ENCODE results near the gene USP22.

DNA sequence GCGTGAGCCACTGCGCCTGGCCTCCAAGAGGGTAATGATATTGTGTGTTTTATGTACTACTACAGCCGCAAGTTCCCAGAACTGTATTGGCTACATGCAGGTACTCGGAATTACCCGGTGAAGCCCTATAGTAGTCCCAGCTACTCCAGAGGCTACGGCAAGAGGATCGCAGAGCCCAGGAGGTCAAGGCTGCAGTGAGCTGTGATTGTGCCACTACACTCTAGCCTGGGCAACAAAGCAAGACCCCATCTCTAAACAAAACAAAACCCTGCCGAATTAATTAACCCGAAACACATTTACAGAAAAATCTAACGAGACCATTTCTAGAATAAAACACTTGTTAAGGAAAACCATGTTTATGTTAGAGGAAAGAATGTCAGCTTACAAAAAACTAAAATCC, 2.2 kb upstream of the USP22 start:
- TF ChIP-seq EP300 (IDR thresholded peaks at IDR 0.05; ENCODE audit: borderline replicate concordance in 1 of 2, control insufficient read depth in 1 of 2, low read depth in 2 of 2, low read length in 2 of 2) (no peak), RCOR1 (conservative IDR thresholded peaks at IDR 0.05; ENCODE audit: low read depth, low read length) (no peak), SP1 (IDR thresholded peaks at IDR 0.05; ENCODE audit: low read depth, low read length) (no peak), FOXK2 (IDR thresholded peaks at IDR 0.05) (no peak), POLR2A (IDR thresholded peaks at IDR 0.05; ENCODE audit: low read depth, low read length) (no peak), GABPA (IDR thresholded peaks at IDR 0.05; ENCODE audit: low read depth) (no peak), CBFB (IDR thresholded peaks at IDR 0.05; ENCODE audit: low read depth) (no peak), BRCA1 (IDR thresholded peaks at IDR 0.05; ENCODE audit: low read depth, low read length) (no peak)
- TF ChIP-seq, protein P1, sequence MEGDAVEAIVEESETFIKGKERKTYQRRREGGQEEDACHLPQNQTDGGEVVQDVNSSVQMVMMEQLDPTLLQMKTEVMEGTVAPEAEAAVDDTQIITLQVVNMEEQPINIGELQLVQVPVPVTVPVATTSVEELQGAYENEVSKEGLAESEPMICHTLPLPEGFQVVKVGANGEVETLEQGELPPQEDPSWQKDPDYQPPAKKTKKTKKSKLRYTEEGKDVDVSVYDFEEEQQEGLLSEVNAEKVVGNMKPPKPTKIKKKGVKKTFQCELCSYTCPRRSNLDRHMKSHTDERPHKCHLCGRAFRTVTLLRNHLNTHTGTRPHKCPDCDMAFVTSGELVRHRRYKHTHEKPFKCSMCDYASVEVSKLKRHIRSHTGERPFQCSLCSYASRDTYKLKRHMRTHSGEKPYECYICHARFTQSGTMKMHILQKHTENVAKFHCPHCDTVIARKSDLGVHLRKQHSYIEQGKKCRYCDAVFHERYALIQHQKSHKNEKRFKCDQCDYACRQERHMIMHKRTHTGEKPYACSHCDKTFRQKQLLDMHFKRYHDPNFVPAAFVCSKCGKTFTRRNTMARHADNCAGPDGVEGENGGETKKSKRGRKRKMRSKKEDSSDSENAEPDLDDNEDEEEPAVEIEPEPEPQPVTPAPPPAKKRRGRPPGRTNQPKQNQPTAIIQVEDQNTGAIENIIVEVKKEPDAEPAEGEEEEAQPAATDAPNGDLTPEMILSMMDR (IDR thresholded peaks at IDR 0.05 in 2 of 3, conservative IDR thresholded peaks at IDR 0.05 in 1 of 3; ENCODE audit: control insufficient read depth in 2 of 3, extremely low read depth in 1 of 3, insufficient read depth in 1 of 3, low read depth in 3 of 3, low read length in 3 of 3): no peak
- TF ChIP-seq, protein P2, sequence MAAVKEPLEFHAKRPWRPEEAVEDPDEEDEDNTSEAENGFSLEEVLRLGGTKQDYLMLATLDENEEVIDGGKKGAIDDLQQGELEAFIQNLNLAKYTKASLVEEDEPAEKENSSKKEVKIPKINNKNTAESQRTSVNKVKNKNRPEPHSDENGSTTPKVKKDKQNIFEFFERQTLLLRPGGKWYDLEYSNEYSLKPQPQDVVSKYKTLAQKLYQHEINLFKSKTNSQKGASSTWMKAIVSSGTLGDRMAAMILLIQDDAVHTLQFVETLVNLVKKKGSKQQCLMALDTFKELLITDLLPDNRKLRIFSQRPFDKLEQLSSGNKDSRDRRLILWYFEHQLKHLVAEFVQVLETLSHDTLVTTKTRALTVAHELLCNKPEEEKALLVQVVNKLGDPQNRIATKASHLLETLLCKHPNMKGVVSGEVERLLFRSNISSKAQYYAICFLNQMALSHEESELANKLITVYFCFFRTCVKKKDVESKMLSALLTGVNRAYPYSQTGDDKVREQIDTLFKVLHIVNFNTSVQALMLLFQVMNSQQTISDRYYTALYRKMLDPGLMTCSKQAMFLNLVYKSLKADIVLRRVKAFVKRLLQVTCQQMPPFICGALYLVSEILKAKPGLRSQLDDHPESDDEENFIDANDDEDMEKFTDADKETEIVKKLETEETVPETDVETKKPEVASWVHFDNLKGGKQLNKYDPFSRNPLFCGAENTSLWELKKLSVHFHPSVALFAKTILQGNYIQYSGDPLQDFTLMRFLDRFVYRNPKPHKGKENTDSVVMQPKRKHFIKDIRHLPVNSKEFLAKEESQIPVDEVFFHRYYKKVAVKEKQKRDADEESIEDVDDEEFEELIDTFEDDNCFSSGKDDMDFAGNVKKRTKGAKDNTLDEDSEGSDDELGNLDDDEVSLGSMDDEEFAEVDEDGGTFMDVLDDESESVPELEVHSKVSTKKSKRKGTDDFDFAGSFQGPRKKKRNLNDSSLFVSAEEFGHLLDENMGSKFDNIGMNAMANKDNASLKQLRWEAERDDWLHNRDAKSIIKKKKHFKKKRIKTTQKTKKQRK (IDR thresholded peaks at IDR 0.05; ENCODE audit: low read depth, low read length): no peak
